Liver (tissue), 9 donors: ENCODE data around the gene NOD1. TPM values are rescaled to one million over a fixed set of nuclear protein-coding genes. Genes with fewer than 3 reads are reported as not detected.

ENCODE experiments used
- DNase-seq: peaks from one replicate; pipeline ENCODE4 v3.0.0-alpha.2; 2017; ENCODE audit warnings: low spot score
- H3K27ac ChIP-seq, 2 donors: one replicate each; pipeline ENCODE4 v1.7.0; 2013; ENCODE audit warnings: inconsistent platforms in 2 of 2, low read length in 2 of 2, control low read depth in 1 of 2, low read depth in 1 of 2, mild to moderate bottlenecking in 1 of 2
- H3K27me3 ChIP-seq, 4 donors: one replicate each; pipeline versions ENCODE4 v1.6.1 to v1.7.0; 2013; ENCODE audit warnings: low read length in 3 of 4, inconsistent platforms in 1 of 4, mild to moderate bottlenecking in 1 of 4, moderate library complexity in 1 of 4; ENCODE audit not compliant: control insufficient read depth in 4 of 4, insufficient read depth in 4 of 4
- H3K36me3 ChIP-seq, 4 donors: one replicate each; pipeline versions ENCODE4 v1.6.1 to v1.7.0; 2013; ENCODE audit warnings: low read length in 3 of 4, mild to moderate bottlenecking in 3 of 4, low read depth in 1 of 4, moderate library complexity in 1 of 4; ENCODE audit not compliant: control insufficient read depth in 4 of 4, insufficient read depth in 3 of 4
- H3K4me1 ChIP-seq, 4 donors: one replicate each; pipeline versions ENCODE4 v1.6.1 to v1.7.0; 2013; ENCODE audit warnings: low read length in 3 of 4, mild to moderate bottlenecking in 3 of 4, moderate library complexity in 1 of 4; ENCODE audit not compliant: control insufficient read depth in 4 of 4, insufficient read depth in 4 of 4
- H3K4me3 ChIP-seq, 3 donors: one replicate each; pipeline versions ENCODE4 v1.6.1 to v1.7.0; 2013; ENCODE audit warnings: low read length in 3 of 3, control low read depth in 1 of 3, low read depth in 1 of 3, mild to moderate bottlenecking in 1 of 3
- H3K9ac ChIP-seq, 2 donors: one replicate each; pipeline ENCODE4 v1.7.0; 2013; ENCODE audit warnings: low read length in 2 of 2, mild to moderate bottlenecking in 2 of 2, moderate library complexity in 2 of 2, control low read depth in 1 of 2, low read depth in 1 of 2
- H3K9me3 ChIP-seq, 4 donors: one replicate each; pipeline versions ENCODE4 v1.6.1 to v1.7.0; 2013; ENCODE audit warnings: low read length in 3 of 4; ENCODE audit not compliant: control insufficient read depth in 4 of 4
- ATF3 ChIP-seq: IDR thresholded peaks from 2 replicates; pipeline ENCODE4 v1.6.1; 2016; ENCODE audit warnings: antibody characterized with exemption
- CTCF ChIP-seq: fragments of 150-350 bp; IDR thresholded peaks from 2 replicates; pipeline ENCODE4 v1.5.1; 2017; ENCODE audit warnings: improper control_type of control experiment, low read depth, low read length; ENCODE audit not compliant: missing input control
- EGR1 ChIP-seq, 2 donors: IDR thresholded peaks; 2 replicates each; pipeline ENCODE4 v1.6.1; 2016 to 2018; ENCODE audit warnings: antibody characterized with exemption in 2 of 2, low read depth in 2 of 2
- FOXA1 ChIP-seq: IDR thresholded peaks from 2 replicates; pipeline ENCODE4 v1.6.1; 2016; ENCODE audit warnings: antibody characterized with exemption
- FOXA2 ChIP-seq: IDR thresholded peaks from 2 replicates; pipeline ENCODE4 v1.6.1; 2016; ENCODE audit warnings: antibody characterized with exemption
- GABPA ChIP-seq, 2 donors: IDR thresholded peaks in 1 of 2; conservative IDR thresholded peaks in 1 of 2; 2 replicates each; pipeline ENCODE4 v1.6.1; 2016; ENCODE audit warnings: antibody characterized with exemption in 2 of 2, mild to moderate bottlenecking in 1 of 2, moderate library complexity in 1 of 2
- HNF4A ChIP-seq, 2 donors: conservative IDR thresholded peaks; 2 replicates each; pipeline ENCODE4 v1.6.1; 2016; ENCODE audit warnings: antibody characterized with exemption in 2 of 2, mild to moderate bottlenecking in 2 of 2
- HNF4G ChIP-seq: IDR thresholded peaks from 2 replicates; pipeline ENCODE4 v1.6.1; 2016; ENCODE audit warnings: antibody characterized with exemption
- JUND ChIP-seq, 2 donors: IDR thresholded peaks; 2 replicates each; pipeline ENCODE4 v1.6.1; 2016; ENCODE audit warnings: antibody characterized with exemption in 2 of 2
- MAX ChIP-seq: IDR thresholded peaks from 2 replicates; pipeline ENCODE4 v1.6.1; 2016; ENCODE audit warnings: antibody characterized with exemption
- NR2F2 ChIP-seq: IDR thresholded peaks from 2 replicates; pipeline ENCODE4 v1.6.1; 2016; ENCODE audit warnings: antibody characterized with exemption
- RAD21 ChIP-seq, 2 donors: IDR thresholded peaks; 2 replicates each; pipeline ENCODE4 v1.6.1; 2016; ENCODE audit warnings: antibody characterized with exemption in 2 of 2, mild to moderate bottlenecking in 2 of 2
- REST ChIP-seq: IDR thresholded peaks from 2 replicates; pipeline ENCODE4 v1.6.1; 2016; ENCODE audit warnings: antibody characterized with exemption, mild to moderate bottlenecking
- RXRA ChIP-seq, 2 donors: IDR thresholded peaks; 2 replicates each; pipeline ENCODE4 v1.6.1; 2017 to 2018; ENCODE audit warnings: antibody characterized with exemption in 2 of 2, mild to moderate bottlenecking in 1 of 2
- SP1 ChIP-seq: IDR thresholded peaks from 2 replicates; pipeline ENCODE4 v1.6.1; 2018; ENCODE audit warnings: antibody characterized with exemption, mild to moderate bottlenecking
- TAF1 ChIP-seq: conservative IDR thresholded peaks from 2 replicates; pipeline ENCODE4 v1.6.1; 2016; ENCODE audit warnings: antibody characterized with exemption, mild to moderate bottlenecking
- YY1 ChIP-seq: IDR thresholded peaks from 2 replicates; pipeline ENCODE4 v1.6.1; 2016; ENCODE audit warnings: antibody characterized with exemption, mild to moderate bottlenecking
- ZBTB33 ChIP-seq: IDR thresholded peaks from 2 replicates; pipeline ENCODE4 v1.6.1; 2016; ENCODE audit warnings: antibody characterized with exemption
- WGBS: extraction: QIAGEN DNeasy Blood & Tissue Kit; methylation state at CpG from one replicate; pipeline ENCODE4 v1.1.7; 2013; 5-methylcytosine and 5-hydroxymethylcytosine counted together
- polyA plus RNA-seq, 2 donors: library from polyadenylated mRNA; stranded (reverse) in 1 of 2; unstranded in 1 of 2; fragments of 200-250 nt in 1 of 2; fragments of >200 nt in 1 of 2; fragmentation: Nextera tagmentation in 1 of 2; extraction: Ambion mirVana in 1 of 2; gene quantifications; one replicate each; pipeline versions ENCODE4 v1.2.1 to v1.2.3, GENCODE V29; 2013 to 2015
- total RNA-seq, 2 donors: library from RNA; depleted of rRNA; stranded (reverse); fragments of >200 nt; gene quantifications; one replicate each; pipeline ENCODE4 v1.2.3, GENCODE V29; 2014
- donor health status: healthy.
- donor health status: healthy.
- donor health status: healthy.
- donor health status: healthy.
- donor health status: healthy.

Gene NOD1
- total and polyA plus RNA-seq, 4 donors, result 1.7 to 3.5 (median 2.0) TPM

- DNase-seq, result no peak
- Histone ChIP-seq H3K9me3 (no peaks in the 10 kb centered on the region), H3K27ac (no peak overlapping the region), H3K4me3 (no peak overlapping the region), H3K27me3 (no peaks in the 10 kb centered on the region), H3K9ac (no peak overlapping the region), H3K4me1 (no peaks in the 10 kb centered on the region), H3K36me3 (no peaks in the 10 kb centered on the region)
- 86% methylated on average over 3 of the region's 3 CpGs for WGBS
- TF ChIP-seq RXRA (IDR thresholded peaks at IDR 0.05) (no peak), HNF4G (no peak), TAF1 (no peak), SP1 (no peak), FOXA2 (no peak), ATF3 (no peak), FOXA1 (no peak)
Measured at GRCh38 chr7:30519122-30519521, 40.5 kb upstream of the NOD1 start.

GRCh38 chr7:30515761-30516160 is 37.2 kb upstream of the NOD1 start:
- 97% methylated on average over 2 of the region's 2 CpGs for WGBS
- no peaks in the 10 kb centered on the region for H3K4me1 ChIP-seq
- TF ChIP-seq NR2F2 (no peak), SP1 (no peak), FOXA1 (no peak), CTCF (no peak), FOXA2 (no peak), JUND (IDR thresholded peaks at IDR 0.05) (no peak), HNF4A (conservative IDR thresholded peaks at IDR 0.05) (no peak), REST (no peak), TAF1 (no peak), HNF4G (no peak), RAD21 (IDR thresholded peaks at IDR 0.05) (no peak), EGR1 (IDR thresholded peaks at IDR 0.05; ENCODE audit: low read depth in 2 of 2) (no peak), YY1 (no peak), RXRA (IDR thresholded peaks at IDR 0.05) (no peak), GABPA (IDR thresholded peaks at IDR 0.05 in 1 of 2, conservative IDR thresholded peaks at IDR 0.05 in 1 of 2) (no peak), ZBTB33 (no peak), MAX (no peak)

More at GRCh38 chr7:30515761-30516160, 37.2 kb upstream of the NOD1 start:
- H3K4me3 ChIP-seq, result no peak overlapping the region
- no peak overlapping the region for H3K9ac ChIP-seq
- H3K27me3 ChIP-seq, result no peaks in the 10 kb centered on the region
- no peak for DNase-seq
- no peaks in the 10 kb centered on the region for H3K36me3 ChIP-seq
- H3K27ac ChIP-seq, result no peak overlapping the region
- no peaks in the 10 kb centered on the region for H3K9me3 ChIP-seq
